Endodermal cell (in vitro differentiated cells): ENCODE data around the gene RHBDL3. TPM values are rescaled to one million over a fixed set of nuclear protein-coding genes. Genes with fewer than 3 reads are reported as not detected.
A peak's percentile ranks its signal among the peaks of the same experiment; 100 is the strongest.

Experiments
- DNase-seq: peaks from one replicate; pipeline ENCODE4 v3.0.0-alpha.2; 2017
- H3K27ac ChIP-seq: 2 replicates; pipeline ENCODE4 v1.5.1; 2013; ENCODE audit warnings: mild to moderate bottlenecking, low read depth, low read length, moderate library complexity
- H3K27me3 ChIP-seq: 2 replicates; pipeline ENCODE4 v1.6.1; 2013; ENCODE audit warnings: mild to moderate bottlenecking, low read length, moderate library complexity; ENCODE audit not compliant: insufficient read depth, control insufficient read depth, poor library complexity, severe bottlenecking
- H3K36me3 ChIP-seq: 2 replicates; pipeline ENCODE4 v1.7.0; 2013; ENCODE audit warnings: mild to moderate bottlenecking, low read length, moderate library complexity; ENCODE audit not compliant: control insufficient read depth, insufficient read depth
- H3K4me1 ChIP-seq: one replicate; pipeline ENCODE4 v1.7.0; 2013; ENCODE audit warnings: low read length; ENCODE audit not compliant: control insufficient read depth, insufficient read depth
- H3K4me3 ChIP-seq: 2 replicates; pipeline ENCODE4 v1.5.1; 2013; ENCODE audit warnings: mild to moderate bottlenecking, low read length, moderate library complexity
- H3K9ac ChIP-seq: 2 replicates; pipeline ENCODE4 v1.6.1; 2013; ENCODE audit warnings: mild to moderate bottlenecking, low read length, moderate library complexity; ENCODE audit not compliant: poor library complexity, severe bottlenecking; ENCODE audit errors: extremely low read depth
- H3K9me3 ChIP-seq: 2 replicates; pipeline ENCODE4 v1.6.1; 2013; ENCODE audit warnings: mild to moderate bottlenecking, low read length, moderate library complexity; ENCODE audit not compliant: control insufficient read depth
- H3K27ac Mint-ChIP-seq: 2 replicates; pipeline ENCODE4 v1.8.0; 2020; ENCODE audit warnings: mixed read lengths
- H3K27me3 Mint-ChIP-seq: 2 replicates; pipeline ENCODE4 v1.8.0; 2021; ENCODE audit warnings: mild to moderate bottlenecking, mixed read lengths; ENCODE audit not compliant: insufficient read depth
- H3K36me3 Mint-ChIP-seq: 2 replicates; pipeline ENCODE4 v1.8.0; 2020; ENCODE audit warnings: low read depth, mixed read lengths
- H3K4me1 Mint-ChIP-seq: 2 replicates; pipeline ENCODE4 v1.8.0; 2020; ENCODE audit warnings: mixed read lengths
- H3K4me3 Mint-ChIP-seq: 2 replicates; pipeline ENCODE4 v1.8.0; 2020; ENCODE audit warnings: mild to moderate bottlenecking, moderate library complexity, mixed read lengths
- H3K9me3 Mint-ChIP-seq: 2 replicates; pipeline ENCODE4 v1.8.0; 2020; ENCODE audit warnings: mild to moderate bottlenecking, mixed read lengths
- CTCF ChIP-seq: fragments of 200-600 bp; sonication (generic); conservative IDR thresholded peaks from 2 replicates; pipeline ENCODE4 v1.5.0; 2021; ENCODE audit warnings: antibody characterized with exemption, mild to moderate bottlenecking
- WGBS, 2 experiments: methylation state at CpG; one replicate each; pipeline versions ENCODE4 v1.1.5 to v1.1.7; 2013; ENCODE audit warnings: missing lambda C conversion rate in 2 of 2, mixed read lengths in 1 of 2; ENCODE audit not compliant: insufficient coverage in 1 of 2, insufficient read length in 1 of 2; 5-methylcytosine and 5-hydroxymethylcytosine counted together
- total RNA-seq, 2 donors: library from RNA; stranded (reverse); fragmentation: NEBNext Ultra II Directional in 1 of 2; extraction: Animal tissue kit (Norgen Biotek cat#: 25700) in 1 of 2; gene quantifications; 2 replicates in 1 of 2; 3 replicates in 1 of 2; pipeline ENCODE4 v1.2.1, GENCODE V29; 2021

The RHBDL3 gene
- total RNA-seq, 2 donors from 2014 or later: 0.35 to 1.4 TPM

- no peak for TF ChIP-seq CTCF
- Mint-ChIP-seq H3K9me3 (no peaks in the 10 kb centered on the region), H3K27ac (no peak overlapping the region)
Measured at GRCh38 chr17:32281011-32281451, 15.4 kb downstream of the RHBDL3 start.

GRCh38 chr17:32283745-32284201 lies 18.1 kb downstream of the RHBDL3 start:
- Mint-ChIP-seq H3K9me3 (no peaks in the 10 kb centered on the region), H3K27me3 (peaks cover 33% of the 10 kb centered on the region), H3K36me3 (no peaks in the 10 kb centered on the region), H3K27ac (no peak overlapping the region), H3K4me3 (no peak overlapping the region), H3K4me1 (peaks cover 23% of the 10 kb centered on the region)
- Histone ChIP-seq H3K36me3 (no peaks in the 10 kb centered on the region), H3K27ac (no peak overlapping the region), H3K9ac (no peak overlapping the region), H3K4me1 (peaks cover 8% of the 10 kb centered on the region), H3K27me3 (no peaks in the 10 kb centered on the region), H3K4me3 (no peak overlapping the region), H3K9me3 (no peaks in the 10 kb centered on the region)
- 85 to 95% methylated on average over 10 to 20 of the region's 20 CpGs for WGBS, 2 experiments
- peak; percentile 44 for DNase-seq
- TF ChIP-seq CTCF: no peak

More at GRCh38 chr17:32281011-32281451, 15.4 kb downstream of the RHBDL3 start:
- Histone ChIP-seq H3K4me3 (no peak overlapping the region), H3K27ac (peak overlapping the region; percentile 93), H3K9me3 (no peaks in the 10 kb centered on the region), H3K4me1 (peaks cover 5% of the 10 kb centered on the region), H3K27me3 (no peaks in the 10 kb centered on the region), H3K9ac (no peak overlapping the region), H3K36me3 (no peaks in the 10 kb centered on the region)
- H3K36me3 Mint-ChIP-seq: no peaks in the 10 kb centered on the region
- peaks cover 15% of the 10 kb centered on the region for H3K4me1 Mint-ChIP-seq
- WGBS, 2 experiments: 30 to 52% methylated on average over 2 to 9 of the region's 9 CpGs
- DNase-seq: peak; percentile 78
- H3K27me3 Mint-ChIP-seq: peaks cover 32% of the 10 kb centered on the region
- no peak overlapping the region for H3K4me3 Mint-ChIP-seq

- Histone ChIP-seq H3K36me3 (no peaks in the 10 kb centered on the region), H3K4me3 (no peak overlapping the region), H3K9ac (no peak overlapping the region), H3K9me3 (no peaks in the 10 kb centered on the region), H3K4me1 (peaks cover 19% of the 10 kb centered on the region), H3K27ac (no peak overlapping the region), H3K27me3 (no peaks in the 10 kb centered on the region)
- Mint-ChIP-seq H3K27ac (no peak overlapping the region), H3K36me3 (no peaks in the 10 kb centered on the region), H3K27me3 (peaks cover 31% of the 10 kb centered on the region), H3K4me1 (peaks cover 28% of the 10 kb centered on the region), H3K9me3 (no peaks in the 10 kb centered on the region), H3K4me3 (no peak overlapping the region)
- DNase-seq: peak; percentile 44
- no peak for TF ChIP-seq CTCF
- WGBS, 2 experiments: 91 to 96% methylated on average over 4 to 8 of the region's 8 CpGs
Measured at GRCh38 chr17:32285306-32285705, 19.7 kb downstream of the RHBDL3 start.
